A673 (cell line): Measurements from ENCODE around the gene CPB1. TPM values are rescaled to one million over a fixed set of nuclear protein-coding genes. Genes with fewer than 3 reads are reported as not detected.

Experiments
- BruUV-seq: library from RNA; stranded (reverse); fragments of 400-500 nt; replicated peaks from 2 replicates; lab custom pipeline; 2021; lab: Mats Ljungman, UMichigan
- CTCF ChIA-PET: fragments of 300-600 bp; sonication (Branson Sonifier 250); formaldehyde crosslinking; loops from one replicate; lab custom pipeline; 2022; ENCODE audit warnings: antibody characterized with exemption; lab: Charles Lee
- POLR2A ChIA-PET: fragments of 300-600 bp; sonication (Branson Sonifier 250); formaldehyde crosslinking; loops from one replicate; lab custom pipeline; 2022; ENCODE audit warnings: antibody characterized with exemption; ENCODE audit not compliant: low non-redundant PET; lab: Charles Lee
- DNase-seq: peaks from one replicate; pipeline ENCODE4 v3.0.0-alpha.2; 2015; ENCODE audit warnings: low spot score
- H3K27ac ChIP-seq: fragments of 200-600 bp; sonication (generic); 2 replicates; pipeline ENCODE4 v1.5.1; 2016; ENCODE audit warnings: mixed run types, low read depth, mild to moderate bottlenecking, mixed read lengths, antibody characterized with exemption, low read length; ENCODE audit not compliant: poor library complexity, severe bottlenecking
- H3K27me3 ChIP-seq: fragments of 200-600 bp; sonication (generic); replicated peaks from 2 replicates; pipeline ENCODE4 v1.6.1; 2017; ENCODE audit warnings: mixed run types, low read depth, mild to moderate bottlenecking, mixed read lengths, antibody characterized with exemption, low read length; ENCODE audit not compliant: insufficient read depth, poor library complexity
- H3K36me3 ChIP-seq: fragments of 200-600 bp; sonication (generic); 2 replicates; pipeline ENCODE4 v1.6.1; 2016; ENCODE audit warnings: mixed run types, mild to moderate bottlenecking, mixed read lengths, antibody characterized with exemption, low read length; ENCODE audit not compliant: insufficient read depth, poor library complexity, severe bottlenecking
- H3K4me1 ChIP-seq: fragments of 200-600 bp; sonication (generic); 2 replicates; pipeline ENCODE4 v1.6.1; 2017; ENCODE audit warnings: mixed run types, mild to moderate bottlenecking, mixed read lengths, antibody characterized with exemption, low read length; ENCODE audit not compliant: insufficient read depth, poor library complexity, severe bottlenecking
- H3K4me3 ChIP-seq: fragments of 200-600 bp; sonication (generic); 2 replicates; pipeline ENCODE4 v1.5.1; 2016; ENCODE audit warnings: low read depth, mixed run types, mild to moderate bottlenecking, mixed read lengths, low read length; ENCODE audit not compliant: poor library complexity, severe bottlenecking
- H3K9me3 ChIP-seq: fragments of 200-600 bp; sonication (generic); 2 replicates; pipeline ENCODE4 v1.6.1; 2016; ENCODE audit warnings: mixed run types, low read depth, mild to moderate bottlenecking, mixed read lengths, antibody characterized with exemption, low read length; ENCODE audit not compliant: poor library complexity, severe bottlenecking
- CTCF ChIP-seq: fragments of 300-800, 200-600 bp; sonication (generic); conservative IDR thresholded peaks from 2 replicates; pipeline ENCODE4 v1.5.1; 2017; ENCODE audit warnings: low read depth, mild to moderate bottlenecking, antibody characterized with exemption, low read length, moderate library complexity, mixed read lengths
- EZH2 ChIP-seq: fragments of 200-600 bp; sonication (generic); IDR thresholded peaks from 2 replicates; pipeline ENCODE4 v1.6.1; 2017; ENCODE audit warnings: borderline replicate concordance, low read depth, mild to moderate bottlenecking, mixed read lengths, antibody characterized with exemption, low read length; ENCODE audit not compliant: poor library complexity, severe bottlenecking
- intact Hi-C: fragments of 100-400 bp; cut with micrococcal nuclease; formaldehyde crosslinking; loops from one replicate; pipeline ENCODE4 v1.10.0; 2022; ENCODE audit not compliant: unreplicated experiment
- total RNA-seq: library from RNA; stranded (reverse); gene quantifications from 2 replicates; pipeline ENCODE4 v1.2.3, GENCODE V29; 2021

The CPB1 gene
- total RNA-seq, 1 experiment from 2014 or later, result not detected

- no peaks in the 10 kb centered on the region for H3K9me3 ChIP-seq
- no peak overlapping the region for H3K4me3 ChIP-seq
- H3K4me1 ChIP-seq, result no peaks in the 10 kb centered on the region
- no peak overlapping the region for H3K27ac ChIP-seq
- ChIA-PET CTCF (no interaction called here), POLR2A (no interaction called here)
- no peak for DNase-seq
- BruUV-seq, result no TSS peak
- no peaks in the 10 kb centered on the region for H3K27me3 ChIP-seq
- intact Hi-C loops, result no loop called here
- TF ChIP-seq CTCF, result no peak
- no peak for TF ChIP-seq EZH2
- H3K36me3 ChIP-seq, result no peaks in the 10 kb centered on the region
These were observed 56.6 kb downstream of the CPB1 start for GRCh38 chr3:148884261-148884660.

- Histone ChIP-seq H3K4me3 (no peak overlapping the region), H3K9me3 (peaks cover 7% of the 10 kb centered on the region), H3K27ac (no peak overlapping the region), H3K36me3 (no peaks in the 10 kb centered on the region), H3K27me3 (no peaks in the 10 kb centered on the region), H3K4me1 (no peaks in the 10 kb centered on the region)
- ChIA-PET POLR2A (no interaction called here), CTCF (no interaction called here)
- DNase-seq, result no peak
- no TSS peak for BruUV-seq
- intact Hi-C loops, result no loop called here
- TF ChIP-seq EZH2 (no peak), CTCF (no peak)
These were observed 62.2 kb downstream of the CPB1 start for GRCh38 chr3:148889828-148890227.

- no peaks in the 10 kb centered on the region for H3K36me3 ChIP-seq
- CTCF ChIA-PET, result no interaction called here
These were observed 68.5 kb downstream of the CPB1 start for GRCh38 chr3:148896062-148896461.

More at GRCh38 chr3:148896062-148896461, 68.5 kb downstream of the CPB1 start:
- no peaks in the 10 kb centered on the region for H3K4me1 ChIP-seq
- no TSS peak for BruUV-seq
- H3K27ac ChIP-seq, result no peak overlapping the region
- H3K27me3 ChIP-seq, result no peaks in the 10 kb centered on the region
- H3K9me3 ChIP-seq, result peaks cover 7% of the 10 kb centered on the region
- POLR2A ChIA-PET, result no interaction called here
- no peak for TF ChIP-seq EZH2
- no peak for TF ChIP-seq CTCF
- no peak for DNase-seq
- H3K4me3 ChIP-seq, result no peak overlapping the region
- intact Hi-C loops, result no loop called here
